Measurements from ENCODE around the gene TRAPPC4. TPM values are rescaled to one million over a fixed set of nuclear protein-coding genes. Genes with fewer than 3 reads are reported as not detected.
A peak's percentile ranks its signal among the peaks of the same experiment; 100 is the strongest.
"Not testable (repeated sequence)": the region's sequence is repeated elsewhere in the genome, so short reads cannot be mapped to it uniquely, and the experiment has no call there.

The TRAPPC4 gene, protein sequence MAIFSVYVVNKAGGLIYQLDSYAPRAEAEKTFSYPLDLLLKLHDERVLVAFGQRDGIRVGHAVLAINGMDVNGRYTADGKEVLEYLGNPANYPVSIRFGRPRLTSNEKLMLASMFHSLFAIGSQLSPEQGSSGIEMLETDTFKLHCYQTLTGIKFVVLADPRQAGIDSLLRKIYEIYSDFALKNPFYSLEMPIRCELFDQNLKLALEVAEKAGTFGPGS
- total RNA-seq (78.5 and 96.1 TPM in 2 replicates), polyA plus RNA-seq (174 and 175 TPM in 2 replicates)

DNA sequence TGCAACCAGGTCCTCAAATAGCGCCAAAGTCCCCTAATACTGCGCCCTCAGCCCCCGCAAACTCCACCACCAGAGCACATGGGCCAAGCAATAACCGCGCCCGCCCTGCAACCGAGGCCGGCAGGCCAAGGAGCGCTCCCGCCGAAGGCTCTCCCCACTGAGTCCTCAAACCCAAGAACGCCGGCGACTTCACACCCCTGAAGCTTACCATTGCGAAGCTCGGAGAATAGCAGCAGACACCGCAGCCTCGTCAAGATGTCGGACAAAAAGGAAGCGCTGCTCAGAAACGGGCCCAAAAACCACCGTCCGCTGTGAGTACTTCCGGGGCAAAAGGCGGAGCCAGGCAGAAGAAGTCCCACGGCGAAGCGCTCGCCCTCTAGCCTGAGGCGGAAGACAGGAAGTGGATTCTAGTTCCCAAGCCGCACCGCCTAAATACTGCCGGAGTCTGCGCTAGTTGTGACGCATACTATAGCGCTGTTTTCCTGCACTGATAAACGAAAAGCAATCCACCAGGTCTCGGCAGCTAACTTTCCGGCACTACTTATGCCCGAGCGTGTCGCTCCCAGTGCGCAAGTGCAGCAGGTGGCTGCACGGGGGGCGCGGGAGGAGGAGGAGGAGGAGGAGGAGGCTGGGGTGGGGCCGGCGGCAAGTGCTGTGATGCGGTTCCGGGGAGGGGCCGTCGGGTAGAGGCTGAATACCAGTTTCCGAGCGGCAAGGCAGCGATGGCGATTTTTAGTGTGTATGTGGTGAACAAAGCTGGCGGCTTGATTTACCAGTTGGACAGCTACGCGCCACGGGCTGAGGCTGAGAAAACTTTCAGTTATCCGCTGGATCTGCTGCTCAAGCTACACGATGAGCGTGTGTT, at the start of gene TRAPPC4, which contains the start of gene RPS25:
Gene TRAPPC4, plus strand, starts transcription at position 693 of the 865 bp plus-strand sequence. Its CDS starts 30 bp downstream, at position 723.
Gene RPS25, minus strand, starts transcription at position 270 of the 865 bp plus-strand sequence. Its CDS starts 59 bp downstream, at position 211.
- Histone ChIP-seq H4K20me1 (ENCODE audit: insufficient read depth, poor library complexity, severe bottlenecking) (peaks cover 7% of the 10 kb centered on the region), H3K4me1 (ENCODE audit: insufficient read depth) (peaks cover 35% of the 10 kb centered on the region), H3K9me3 (ENCODE audit: low read depth) (no peaks in the 10 kb centered on the region), H3K27ac (peak within 1 kb of the TSS; percentile 86), H2AFZ (peak within 1 kb of the TSS; percentile 58), H3K9me2 (replicated peaks; ENCODE audit: insufficient read depth) (no peaks in the 10 kb centered on the region), H3K27me3 (no peaks in the 10 kb centered on the region), H3K4me3 (peak within 1 kb of the TSS; percentile 56), H3K36me3 (replicated peaks; ENCODE audit: insufficient read depth, low read depth) (no peaks in the 10 kb centered on the region), H3K79me2 (peaks cover 64% of the 10 kb centered on the region), H3K4me2 (peak within 1 kb of the TSS; percentile 91)
- TF ChIP-seq, protein P1, sequence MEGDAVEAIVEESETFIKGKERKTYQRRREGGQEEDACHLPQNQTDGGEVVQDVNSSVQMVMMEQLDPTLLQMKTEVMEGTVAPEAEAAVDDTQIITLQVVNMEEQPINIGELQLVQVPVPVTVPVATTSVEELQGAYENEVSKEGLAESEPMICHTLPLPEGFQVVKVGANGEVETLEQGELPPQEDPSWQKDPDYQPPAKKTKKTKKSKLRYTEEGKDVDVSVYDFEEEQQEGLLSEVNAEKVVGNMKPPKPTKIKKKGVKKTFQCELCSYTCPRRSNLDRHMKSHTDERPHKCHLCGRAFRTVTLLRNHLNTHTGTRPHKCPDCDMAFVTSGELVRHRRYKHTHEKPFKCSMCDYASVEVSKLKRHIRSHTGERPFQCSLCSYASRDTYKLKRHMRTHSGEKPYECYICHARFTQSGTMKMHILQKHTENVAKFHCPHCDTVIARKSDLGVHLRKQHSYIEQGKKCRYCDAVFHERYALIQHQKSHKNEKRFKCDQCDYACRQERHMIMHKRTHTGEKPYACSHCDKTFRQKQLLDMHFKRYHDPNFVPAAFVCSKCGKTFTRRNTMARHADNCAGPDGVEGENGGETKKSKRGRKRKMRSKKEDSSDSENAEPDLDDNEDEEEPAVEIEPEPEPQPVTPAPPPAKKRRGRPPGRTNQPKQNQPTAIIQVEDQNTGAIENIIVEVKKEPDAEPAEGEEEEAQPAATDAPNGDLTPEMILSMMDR (IDR thresholded peaks at IDR 0.05; ENCODE audit: poor library complexity) = no peak
- no peak for TF ChIP-seq EZH2phosphoT487 (IDR thresholded peaks at IDR 0.05; ENCODE audit: low read depth, severe bottlenecking, unreplicated experiment)
- TF ChIP-seq EZH2 (IDR thresholded peaks at IDR 0.05; ENCODE audit: borderline replicate concordance) = no peak
- peak; percentile 97 for DNase-seq (ENCODE audit: low spot score)
- WGBS (ENCODE audit: low lambda C conversion rate, missing lambda C conversion rate) = under 1% methylated on average over 58 of the region's 63 CpGs

DNA sequence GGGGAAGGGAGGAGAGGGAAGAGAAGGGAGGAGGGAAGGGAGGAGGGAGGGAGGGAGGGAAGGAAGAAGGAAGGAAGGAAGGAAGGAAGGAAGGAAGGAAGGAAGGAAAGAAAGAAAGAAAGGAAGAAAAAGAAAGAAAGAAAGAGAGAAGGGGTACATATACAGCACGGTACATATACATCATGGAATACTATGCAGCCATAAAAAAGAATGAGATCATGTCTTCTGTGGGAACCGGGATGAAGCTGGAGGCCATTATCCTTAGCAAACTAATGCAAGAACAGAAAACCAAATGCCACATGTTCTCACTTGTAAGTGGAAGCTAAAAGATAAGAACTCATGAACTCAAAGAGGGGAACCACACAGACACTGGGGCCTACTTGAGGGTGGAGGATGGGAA, 49.1 kb upstream of the TRAPPC4 start:
- H3K79me2 ChIP-seq; H3K4me3 ChIP-seq; H3K9me2 ChIP-seq (replicated peaks; ENCODE audit: insufficient read depth); DNase-seq (ENCODE audit: low spot score); H2AFZ ChIP-seq; H3K27me3 ChIP-seq; H3K4me2 ChIP-seq; H3K4me1 ChIP-seq (ENCODE audit: insufficient read depth); H3K27ac ChIP-seq; H4K20me1 ChIP-seq (ENCODE audit: insufficient read depth, poor library complexity, severe bottlenecking); H3K36me3 ChIP-seq (replicated peaks; ENCODE audit: insufficient read depth, low read depth); H3K9me3 ChIP-seq (ENCODE audit: low read depth): not testable (repeated sequence)
- WGBS (ENCODE audit: low lambda C conversion rate, missing lambda C conversion rate) = 100% methylated on average over 1 of the region's 2 CpGs

DNA sequence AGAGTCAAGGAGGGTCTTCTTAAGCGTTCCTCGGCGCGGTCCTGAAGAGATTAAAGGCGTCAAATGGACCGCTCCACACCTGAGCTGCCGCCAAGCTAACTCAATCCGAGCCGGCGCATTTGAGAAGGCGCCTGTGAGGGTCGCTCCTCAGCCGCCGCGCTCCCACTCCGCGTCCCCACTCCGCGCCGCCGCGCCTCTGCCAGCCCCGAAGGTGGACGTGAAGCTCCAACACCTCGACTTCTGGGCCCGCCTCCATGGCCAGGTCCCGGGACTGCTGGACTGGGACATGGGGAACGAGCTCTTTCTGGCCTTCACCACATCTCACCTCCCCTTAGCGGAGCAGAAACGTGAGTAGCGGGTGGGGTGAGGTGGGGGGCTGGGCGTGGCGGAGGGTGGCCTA, 46.9 kb upstream of the TRAPPC4 start, which contains the start of gene FOXR1:
Gene FOXR1, plus strand, starts transcription at position 116 of the 400 bp plus-strand sequence. Its CDS starts 171 bp downstream, at position 287.
- H2AFZ ChIP-seq = no peak within 1 kb of the TSS
- H3K4me1 ChIP-seq (ENCODE audit: insufficient read depth) = no peaks in the 10 kb centered on the region
- no peak within 1 kb of the TSS for H3K27ac ChIP-seq
- no peaks in the 10 kb centered on the region for H3K27me3 ChIP-seq
- no peaks in the 10 kb centered on the region for H4K20me1 ChIP-seq (ENCODE audit: insufficient read depth, poor library complexity, severe bottlenecking)
- no peak within 1 kb of the TSS for H3K4me3 ChIP-seq
- no peaks in the 10 kb centered on the region for H3K9me3 ChIP-seq (ENCODE audit: low read depth)
- no peaks in the 10 kb centered on the region for H3K79me2 ChIP-seq
- H3K9me2 ChIP-seq (replicated peaks; ENCODE audit: insufficient read depth) = no peaks in the 10 kb centered on the region
- no peak for DNase-seq (ENCODE audit: low spot score)
- H3K4me2 ChIP-seq = no peak within 1 kb of the TSS
- TF ChIP-seq, protein P1 (IDR thresholded peaks at IDR 0.05; ENCODE audit: poor library complexity) = no peak
- TF ChIP-seq EZH2phosphoT487 (IDR thresholded peaks at IDR 0.05; ENCODE audit: low read depth, severe bottlenecking, unreplicated experiment) (no peak), EZH2 (IDR thresholded peaks at IDR 0.05; ENCODE audit: borderline replicate concordance) (no peak)
- H3K36me3 ChIP-seq (replicated peaks; ENCODE audit: insufficient read depth, low read depth) = no peaks in the 10 kb centered on the region
- WGBS (ENCODE audit: low lambda C conversion rate, missing lambda C conversion rate) = 97% methylated on average over 28 of the region's 33 CpGs

DNA sequence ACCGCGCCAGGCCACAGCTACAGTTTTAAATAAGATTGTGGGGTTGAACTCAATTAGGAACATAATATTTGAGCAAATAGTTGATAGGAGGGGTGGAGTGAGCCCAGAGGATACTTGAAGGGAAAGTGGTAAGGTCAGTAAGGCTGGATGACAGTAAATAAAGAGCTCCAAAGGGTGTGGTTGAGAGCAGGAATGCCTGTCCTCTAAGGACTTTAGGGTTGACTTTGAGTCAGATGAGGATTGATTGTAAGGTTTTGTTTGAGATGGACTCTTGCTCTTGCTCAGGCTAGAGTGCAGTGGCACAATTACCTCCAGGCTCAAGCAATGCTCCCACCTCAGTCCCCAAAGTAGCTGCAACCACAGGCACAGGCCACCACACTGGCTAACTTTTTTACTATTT, 44.6 kb upstream of the TRAPPC4 start:
- Histone ChIP-seq H3K9me3 (ENCODE audit: low read depth) (no peaks in the 10 kb centered on the region), H3K79me2 (no peaks in the 10 kb centered on the region), H3K4me1 (ENCODE audit: insufficient read depth) (no peaks in the 10 kb centered on the region), H3K27me3 (no peaks in the 10 kb centered on the region), H3K4me2 (no peak overlapping the region), H3K36me3 (replicated peaks; ENCODE audit: insufficient read depth, low read depth) (no peaks in the 10 kb centered on the region), H3K4me3 (no peak overlapping the region), H3K9me2 (replicated peaks; ENCODE audit: insufficient read depth) (no peaks in the 10 kb centered on the region), H3K27ac (no peak overlapping the region), H2AFZ (no peak overlapping the region), H4K20me1 (ENCODE audit: insufficient read depth, poor library complexity, severe bottlenecking) (no peaks in the 10 kb centered on the region)
- TF ChIP-seq EZH2 (IDR thresholded peaks at IDR 0.05; ENCODE audit: borderline replicate concordance) (no peak), EZH2phosphoT487 (IDR thresholded peaks at IDR 0.05; ENCODE audit: low read depth, severe bottlenecking, unreplicated experiment) (no peak)
- TF ChIP-seq, protein P1 (IDR thresholded peaks at IDR 0.05; ENCODE audit: poor library complexity) = no peak
- WGBS (ENCODE audit: low lambda C conversion rate, missing lambda C conversion rate) = 86% methylated on average over 2 of the region's 2 CpGs
- DNase-seq (ENCODE audit: low spot score) = no peak

All from hepatocyte (in vitro differentiated cells).